ENCODE results near the gene SLC29A1. TPM values are rescaled to one million over a fixed set of nuclear protein-coding genes. Genes with fewer than 3 reads are reported as not detected.

The SLC29A1 gene
- total RNA-seq, 1 experiment from 2014 or later: 108 TPM

DNA sequence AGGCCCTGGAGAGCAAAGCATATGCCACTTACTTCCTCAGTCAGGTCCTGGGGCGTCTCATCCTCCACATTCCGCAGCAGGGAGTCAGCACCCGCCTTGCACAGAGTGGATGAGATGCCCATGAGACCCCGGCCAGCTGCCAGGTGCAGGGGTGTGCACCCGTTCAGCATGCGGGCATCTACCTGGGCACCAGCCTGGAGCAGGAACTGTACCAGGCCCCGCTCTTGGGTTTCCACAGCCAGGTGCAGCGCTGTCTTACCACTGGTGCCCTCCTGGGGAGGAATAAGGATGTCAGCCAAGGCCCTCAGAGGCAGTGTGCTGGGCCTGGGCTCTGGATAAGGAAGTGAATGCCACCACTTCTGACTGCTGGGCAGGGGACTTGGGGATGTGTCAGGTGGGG lies 36.6 kb downstream of the SLC29A1 start:
- no peaks in the 10 kb centered on the region for H3K27me3 ChIP-seq (replicated peaks; ENCODE audit: insufficient read depth, low read depth, low read length, poor library complexity)
- no peak for DNase-seq (ENCODE audit: low spot score)
- H3K27ac ChIP-seq (ENCODE audit: low read depth, low read length, poor library complexity, severe bottlenecking): no peak overlapping the region
- no peaks in the 10 kb centered on the region for H3K9me3 ChIP-seq (ENCODE audit: low read depth, low read length, poor library complexity, severe bottlenecking)
- no TSS peak for BruUV-seq (replicated peaks)
- no peak overlapping the region for H3K4me3 ChIP-seq (ENCODE audit: low read depth, low read length, poor library complexity, severe bottlenecking)
- intact Hi-C loops (cut with micrococcal nuclease; ENCODE audit: unreplicated experiment): no loop called here
- H3K4me1 ChIP-seq (ENCODE audit: insufficient read depth, low read length, poor library complexity, severe bottlenecking): peaks cover 27% of the 10 kb centered on the region
- CTCF ChIA-PET: no interaction called here
- peaks cover 4% of the 10 kb centered on the region for H3K36me3 ChIP-seq (ENCODE audit: insufficient read depth, low read length, poor library complexity, severe bottlenecking)
- POLR2A ChIA-PET (ENCODE audit: low non-redundant PET): no interaction called here
- TF ChIP-seq, protein P1, sequence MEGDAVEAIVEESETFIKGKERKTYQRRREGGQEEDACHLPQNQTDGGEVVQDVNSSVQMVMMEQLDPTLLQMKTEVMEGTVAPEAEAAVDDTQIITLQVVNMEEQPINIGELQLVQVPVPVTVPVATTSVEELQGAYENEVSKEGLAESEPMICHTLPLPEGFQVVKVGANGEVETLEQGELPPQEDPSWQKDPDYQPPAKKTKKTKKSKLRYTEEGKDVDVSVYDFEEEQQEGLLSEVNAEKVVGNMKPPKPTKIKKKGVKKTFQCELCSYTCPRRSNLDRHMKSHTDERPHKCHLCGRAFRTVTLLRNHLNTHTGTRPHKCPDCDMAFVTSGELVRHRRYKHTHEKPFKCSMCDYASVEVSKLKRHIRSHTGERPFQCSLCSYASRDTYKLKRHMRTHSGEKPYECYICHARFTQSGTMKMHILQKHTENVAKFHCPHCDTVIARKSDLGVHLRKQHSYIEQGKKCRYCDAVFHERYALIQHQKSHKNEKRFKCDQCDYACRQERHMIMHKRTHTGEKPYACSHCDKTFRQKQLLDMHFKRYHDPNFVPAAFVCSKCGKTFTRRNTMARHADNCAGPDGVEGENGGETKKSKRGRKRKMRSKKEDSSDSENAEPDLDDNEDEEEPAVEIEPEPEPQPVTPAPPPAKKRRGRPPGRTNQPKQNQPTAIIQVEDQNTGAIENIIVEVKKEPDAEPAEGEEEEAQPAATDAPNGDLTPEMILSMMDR (conservative IDR thresholded peaks at IDR 0.05; ENCODE audit: low read depth, low read length): no peak
- TF ChIP-seq EZH2 (IDR thresholded peaks at IDR 0.05; ENCODE audit: borderline replicate concordance, low read depth, low read length, poor library complexity, severe bottlenecking): no peak

DNA sequence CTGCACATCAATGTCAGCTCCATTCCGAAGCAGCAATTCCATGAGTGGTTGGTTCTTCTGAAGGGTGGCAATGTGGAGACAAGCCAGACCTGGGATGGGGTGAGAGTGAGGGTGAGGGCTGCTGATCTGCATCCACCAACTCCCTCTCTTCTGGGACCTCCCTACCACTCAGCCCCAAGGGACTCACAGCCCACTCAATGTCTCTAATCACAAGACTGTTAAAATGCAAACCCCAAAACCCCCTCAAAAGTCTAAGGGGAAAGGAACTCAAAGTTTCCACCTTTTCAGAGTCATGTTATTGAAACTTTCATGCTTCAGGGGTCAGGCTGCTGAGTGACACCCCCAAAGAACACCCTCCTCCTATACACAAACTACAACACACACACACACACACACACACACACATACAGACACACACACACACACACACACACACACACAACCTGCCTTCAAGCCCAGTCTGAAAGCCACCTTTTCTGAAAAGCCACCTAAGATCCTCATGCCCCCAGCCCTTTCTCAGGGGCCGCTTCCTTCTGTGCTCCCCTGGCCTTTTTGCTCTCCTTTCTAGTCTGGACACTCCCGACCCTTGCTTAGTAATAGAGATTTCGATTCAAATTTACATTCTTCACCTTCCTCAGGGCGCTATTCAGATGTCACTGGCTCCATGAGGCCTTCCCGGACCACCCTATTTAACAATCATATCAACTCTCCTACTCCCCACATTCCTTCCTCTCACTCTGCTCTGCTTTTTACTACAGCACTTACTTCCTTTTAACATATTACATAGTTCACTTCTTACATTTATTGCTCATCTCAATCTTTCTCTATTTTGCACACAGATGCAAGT lies 37.3 kb downstream of the SLC29A1 start:
- DNase-seq (ENCODE audit: low spot score): no peak
- H3K4me3 ChIP-seq (ENCODE audit: low read depth, low read length, poor library complexity, severe bottlenecking): no peak overlapping the region
- ChIA-PET CTCF (interaction anchor here (0.5 kb wide), 1 partner anchor 24 kb away, joined by 5 read pairs; no protein-coding TSS in a partner anchor), POLR2A (ENCODE audit: low non-redundant PET) (no interaction called here)
- BruUV-seq (replicated peaks): no TSS peak
- H3K27ac ChIP-seq (ENCODE audit: low read depth, low read length, poor library complexity, severe bottlenecking): no peak overlapping the region
- no peaks in the 10 kb centered on the region for H3K9me3 ChIP-seq (ENCODE audit: low read depth, low read length, poor library complexity, severe bottlenecking)
- peaks cover 27% of the 10 kb centered on the region for H3K4me1 ChIP-seq (ENCODE audit: insufficient read depth, low read length, poor library complexity, severe bottlenecking)
- intact Hi-C loops (cut with micrococcal nuclease; ENCODE audit: unreplicated experiment): no loop called here
- no peak for TF ChIP-seq EZH2 (IDR thresholded peaks at IDR 0.05; ENCODE audit: borderline replicate concordance, low read depth, low read length, poor library complexity, severe bottlenecking)
- TF ChIP-seq, protein P1 (conservative IDR thresholded peaks at IDR 0.05; ENCODE audit: low read depth, low read length): no peak
- peaks cover 2% of the 10 kb centered on the region for H3K36me3 ChIP-seq (ENCODE audit: insufficient read depth, low read length, poor library complexity, severe bottlenecking)
- no peaks in the 10 kb centered on the region for H3K27me3 ChIP-seq (replicated peaks; ENCODE audit: insufficient read depth, low read depth, low read length, poor library complexity)

DNA sequence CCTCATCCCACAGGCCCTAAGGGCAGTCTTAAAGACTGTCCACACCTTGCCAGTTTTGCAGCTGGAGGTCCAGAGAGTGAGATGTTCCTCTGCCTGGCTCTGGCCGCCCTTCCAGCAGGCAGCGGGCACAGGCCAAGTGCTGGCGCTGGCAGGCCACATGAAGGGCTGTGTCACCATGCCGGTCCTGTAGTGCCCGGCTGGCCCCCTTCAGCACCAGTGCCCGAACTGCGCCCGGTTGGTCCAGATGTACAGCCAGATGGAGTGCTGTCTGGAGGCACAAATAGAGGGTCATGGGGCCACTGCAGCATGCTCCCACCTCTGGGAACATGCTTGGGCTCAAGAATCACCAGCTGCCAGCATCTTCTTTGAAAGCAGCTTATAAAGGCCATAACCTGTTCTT lies 38.2 kb downstream of the SLC29A1 start:
- peaks cover 18% of the 10 kb centered on the region for H3K4me1 ChIP-seq (ENCODE audit: insufficient read depth, low read length, poor library complexity, severe bottlenecking)
- ChIA-PET CTCF (interaction anchor here (0.5 kb wide), 1 partner anchor 25 kb away, joined by 5 read pairs; no protein-coding TSS in a partner anchor), POLR2A (ENCODE audit: low non-redundant PET) (no interaction called here)
- no peak for DNase-seq (ENCODE audit: low spot score)
- H3K4me3 ChIP-seq (ENCODE audit: low read depth, low read length, poor library complexity, severe bottlenecking): no peak overlapping the region
- H3K27ac ChIP-seq (ENCODE audit: low read depth, low read length, poor library complexity, severe bottlenecking): no peak overlapping the region
- no TSS peak for BruUV-seq (replicated peaks)
- intact Hi-C loops (cut with micrococcal nuclease; ENCODE audit: unreplicated experiment): no loop called here
- no peaks in the 10 kb centered on the region for H3K27me3 ChIP-seq (replicated peaks; ENCODE audit: insufficient read depth, low read depth, low read length, poor library complexity)
- peaks cover 2% of the 10 kb centered on the region for H3K36me3 ChIP-seq (ENCODE audit: insufficient read depth, low read length, poor library complexity, severe bottlenecking)
- TF ChIP-seq, protein P1 (conservative IDR thresholded peaks at IDR 0.05; ENCODE audit: low read depth, low read length): no peak
- no peak for TF ChIP-seq EZH2 (IDR thresholded peaks at IDR 0.05; ENCODE audit: borderline replicate concordance, low read depth, low read length, poor library complexity, severe bottlenecking)
- H3K9me3 ChIP-seq (ENCODE audit: low read depth, low read length, poor library complexity, severe bottlenecking): no peaks in the 10 kb centered on the region

Data from A673 (cell line).